HEK293 (cell line): Measurements from ENCODE around the gene ZCCHC2.

Source experiments
- CTCF ChIA-PET: fragments of 350-600 bp; formaldehyde crosslinking; extraction: SDS; loops from one replicate; lab custom pipeline; 2021; ENCODE audit warnings: antibody characterized with exemption; lab: Yijun Ruan, JAX
- POLR2A ChIA-PET: fragments of 300-600 bp; formaldehyde crosslinking; extraction: SDS; loops from one replicate; lab custom pipeline; 2020; ENCODE audit warnings: antibody characterized with exemption, inconsistent platforms; lab: Yijun Ruan, JAX
- H3K27ac ChIP-seq: fragments of 200-500 bp; sonication (Bioruptor generic); 2 replicates; pipeline ENCODE4 v1.5.1; 2014; ENCODE audit warnings: low read depth, low read length, control low read depth, inconsistent platforms; ENCODE audit errors: extremely low read depth
- H3K36me3 ChIP-seq, 2 experiments: fragments of 200-500 bp in 1 of 2; sonication (Bioruptor generic) in 1 of 2; 1 replicate in 1 of 2; 2 replicates in 1 of 2; pipeline ENCODE4 v1.5.1; 2014 to 2017; ENCODE audit warnings: inconsistent platforms in 2 of 2, low read length in 2 of 2; ENCODE audit not compliant: control insufficient read depth in 2 of 2, insufficient read depth in 1 of 2
- H3K4me1 ChIP-seq: fragments of 200-500 bp; sonication (Bioruptor generic); 2 replicates; pipeline ENCODE4 v1.5.1; 2014; ENCODE audit warnings: mild to moderate bottlenecking, low read length, inconsistent platforms; ENCODE audit not compliant: control insufficient read depth, insufficient read depth
- H3K4me3 ChIP-seq: 2 replicates; pipeline ENCODE4 v1.5.1; 2011; ENCODE audit warnings: low read depth, mild to moderate bottlenecking, control low read depth, low read length, moderate library complexity
- H3K9me3 ChIP-seq: fragments of 200-500 bp; sonication (Bioruptor generic); 2 replicates; pipeline ENCODE4 v1.5.1; 2014; ENCODE audit warnings: low read depth, low read length, inconsistent platforms; ENCODE audit not compliant: control insufficient read depth, insufficient read depth
- KLF1 ChIP-seq: fragments of 450-650 bp; formaldehyde crosslinking; IDR thresholded peaks from 2 replicates; pipeline ENCODE4 v1.5.1; 2016; ENCODE audit warnings: missing biosample characterization, missing genetic modification characterization
- PRDM1 ChIP-seq: fragments of 450-650 bp; formaldehyde crosslinking; IDR thresholded peaks from 2 replicates; pipeline ENCODE4; 2016; ENCODE audit warnings: missing biosample characterization, missing genetic modification characterization
- ZFP41 ChIP-seq: fragments of 450-650 bp; formaldehyde crosslinking; IDR thresholded peaks from 2 replicates; pipeline ENCODE4 v1.5.1; 2016; ENCODE audit warnings: missing biosample characterization, missing genetic modification characterization, borderline replicate concordance
- ZNF266 ChIP-seq: fragments of 450-650 bp; formaldehyde crosslinking; IDR thresholded peaks from 2 replicates; pipeline ENCODE4 v1.5.1; 2016; ENCODE audit warnings: missing biosample characterization, missing genetic modification characterization, low read depth
- ZNF555 ChIP-seq: fragments of 450-650 bp; formaldehyde crosslinking; conservative IDR thresholded peaks from 2 replicates; pipeline ENCODE4 v1.5.1; 2017; ENCODE audit warnings: missing biosample characterization, mild to moderate bottlenecking, missing genetic modification characterization, inconsistent platforms
- ZNF560 ChIP-seq: fragments of 450-650 bp; formaldehyde crosslinking; IDR thresholded peaks from 2 replicates; pipeline ENCODE4 v1.5.1; 2017; ENCODE audit warnings: missing biosample characterization, missing genetic modification characterization, borderline replicate concordance
- ZNF561 ChIP-seq: fragments of 450-650 bp; IDR thresholded peaks from 2 replicates; pipeline ENCODE4 v1.5.1; 2018; ENCODE audit warnings: missing biosample characterization, missing genetic modification characterization, borderline replicate concordance
- ZNF623 ChIP-seq: fragments of 450-650 bp; formaldehyde crosslinking; IDR thresholded peaks from 2 replicates; pipeline ENCODE4 v1.5.1; 2016; ENCODE audit warnings: missing biosample characterization, missing genetic modification characterization
- ZSCAN16 ChIP-seq: fragments of 450-650 bp; formaldehyde crosslinking; IDR thresholded peaks from 2 replicates; pipeline ENCODE4 v1.5.1; 2016; ENCODE audit warnings: missing biosample characterization, missing genetic modification characterization
- TF ChIP-seq, protein P1 (sequence below): fragments of 450-650 bp; formaldehyde crosslinking; IDR thresholded peaks from 2 replicates; pipeline ENCODE4 v1.5.1; 2016; ENCODE audit warnings: missing biosample characterization, missing genetic modification characterization
- TF ChIP-seq, protein P2 (sequence below): fragments of 450-650 bp; formaldehyde crosslinking; IDR thresholded peaks from 2 replicates; pipeline ENCODE4 v1.5.1; 2017; ENCODE audit warnings: missing biosample characterization, missing genetic modification characterization
- TF ChIP-seq, protein P3 (sequence below): fragments of 450-650 bp; formaldehyde crosslinking; IDR thresholded peaks from 2 replicates; pipeline ENCODE4 v1.5.1; 2016; ENCODE audit warnings: missing biosample characterization, missing genetic modification characterization
- TF ChIP-seq, protein P4 (sequence below): fragments of 450-650 bp; formaldehyde crosslinking; IDR thresholded peaks from 2 replicates; pipeline ENCODE4 v1.5.1; 2016; ENCODE audit warnings: missing biosample characterization, missing genetic modification characterization
- TF ChIP-seq, protein P5 (sequence below): fragments of 450-650 bp; formaldehyde crosslinking; IDR thresholded peaks from 2 replicates; pipeline ENCODE4 v1.5.1; 2016; ENCODE audit warnings: missing biosample characterization, missing genetic modification characterization
- TF ChIP-seq, protein P6 (sequence below): fragments of 450-650 bp; formaldehyde crosslinking; IDR thresholded peaks from 2 replicates; pipeline ENCODE4 v1.5.1; 2016; ENCODE audit warnings: missing biosample characterization, missing genetic modification characterization, borderline replicate concordance
- TF ChIP-seq, protein P7 (sequence below): fragments of 450-650 bp; formaldehyde crosslinking; IDR thresholded peaks from 2 replicates; pipeline ENCODE4 v1.5.1; 2016; ENCODE audit warnings: missing biosample characterization, missing genetic modification characterization

The ZCCHC2 gene

DNA sequence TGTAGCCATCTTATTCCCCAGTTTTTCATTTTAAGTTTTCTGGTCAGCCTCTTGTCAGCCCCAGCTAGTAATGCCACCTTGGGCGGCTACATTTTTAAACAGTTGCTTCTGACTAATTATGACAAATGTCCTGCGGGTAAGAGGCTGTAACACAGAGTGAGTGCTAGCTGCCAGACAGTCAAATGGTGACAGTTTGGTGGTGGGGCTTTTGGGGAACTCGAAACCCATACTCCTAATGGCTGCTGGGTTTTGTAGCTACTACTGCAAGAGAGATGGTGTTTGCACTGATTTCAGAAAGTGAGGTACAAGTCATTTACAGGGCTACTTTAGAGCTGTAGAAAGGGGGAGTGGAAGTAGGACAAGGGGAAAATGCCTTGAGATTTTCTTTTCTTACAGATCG is 48.2 kb downstream of the ZCCHC2 start:
- Histone ChIP-seq H3K27ac (no peak overlapping the region), H3K4me3 (no peak overlapping the region), H3K4me1 (no peaks in the 10 kb centered on the region; the same call in 1 of the 2 replicates), H3K9me3 (no peaks in the 10 kb centered on the region), H3K36me3 (peaks cover 37 to 61% of the 10 kb centered on the region in 2 experiments)
- ChIA-PET CTCF (interaction anchor here (0.7 to 1.8 kb wide), 4 partner anchors 13 to 407 kb away, joined by 4 to 10 read pairs (median 6); no protein-coding TSS in a partner anchor), POLR2A (interaction anchor here (0.6 kb wide), 1 partner anchor 77 kb away, joined by 3 read pairs; no protein-coding TSS in a partner anchor)
- TF ChIP-seq, protein P1, sequence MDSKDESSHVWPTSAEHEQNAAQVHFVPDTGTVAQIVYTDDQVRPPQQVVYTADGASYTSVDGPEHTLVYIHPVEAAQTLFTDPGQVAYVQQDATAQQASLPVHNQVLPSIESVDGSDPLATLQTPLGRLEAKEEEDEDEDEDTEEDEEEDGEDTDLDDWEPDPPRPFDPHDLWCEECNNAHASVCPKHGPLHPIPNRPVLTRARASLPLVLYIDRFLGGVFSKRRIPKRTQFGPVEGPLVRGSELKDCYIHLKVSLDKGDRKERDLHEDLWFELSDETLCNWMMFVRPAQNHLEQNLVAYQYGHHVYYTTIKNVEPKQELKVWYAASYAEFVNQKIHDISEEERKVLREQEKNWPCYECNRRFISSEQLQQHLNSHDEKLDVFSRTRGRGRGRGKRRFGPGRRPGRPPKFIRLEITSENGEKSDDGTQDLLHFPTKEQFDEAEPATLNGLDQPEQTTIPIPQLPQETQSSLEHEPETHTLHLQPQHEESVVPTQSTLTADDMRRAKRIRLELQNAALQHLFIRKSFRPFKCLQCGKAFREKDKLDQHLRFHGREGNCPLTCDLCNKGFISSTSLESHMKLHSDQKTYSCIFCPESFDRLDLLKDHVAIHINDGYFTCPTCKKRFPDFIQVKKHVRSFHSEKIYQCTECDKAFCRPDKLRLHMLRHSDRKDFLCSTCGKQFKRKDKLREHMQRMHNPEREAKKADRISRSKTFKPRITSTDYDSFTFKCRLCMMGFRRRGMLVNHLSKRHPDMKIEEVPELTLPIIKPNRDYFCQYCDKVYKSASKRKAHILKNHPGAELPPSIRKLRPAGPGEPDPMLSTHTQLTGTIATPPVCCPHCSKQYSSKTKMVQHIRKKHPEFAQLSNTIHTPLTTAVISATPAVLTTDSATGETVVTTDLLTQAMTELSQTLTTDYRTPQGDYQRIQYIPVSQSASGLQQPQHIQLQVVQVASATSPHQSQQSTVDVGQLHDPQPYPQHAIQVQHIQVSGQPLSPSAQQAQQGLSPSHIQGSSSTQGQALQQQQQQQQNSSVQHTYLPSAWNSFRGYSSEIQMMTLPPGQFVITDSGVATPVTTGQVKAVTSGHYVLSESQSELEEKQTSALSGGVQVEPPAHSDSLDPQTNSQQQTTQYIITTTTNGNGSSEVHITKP (tag by site-specific recombination) = no peak
- TF ChIP-seq, protein P2, sequence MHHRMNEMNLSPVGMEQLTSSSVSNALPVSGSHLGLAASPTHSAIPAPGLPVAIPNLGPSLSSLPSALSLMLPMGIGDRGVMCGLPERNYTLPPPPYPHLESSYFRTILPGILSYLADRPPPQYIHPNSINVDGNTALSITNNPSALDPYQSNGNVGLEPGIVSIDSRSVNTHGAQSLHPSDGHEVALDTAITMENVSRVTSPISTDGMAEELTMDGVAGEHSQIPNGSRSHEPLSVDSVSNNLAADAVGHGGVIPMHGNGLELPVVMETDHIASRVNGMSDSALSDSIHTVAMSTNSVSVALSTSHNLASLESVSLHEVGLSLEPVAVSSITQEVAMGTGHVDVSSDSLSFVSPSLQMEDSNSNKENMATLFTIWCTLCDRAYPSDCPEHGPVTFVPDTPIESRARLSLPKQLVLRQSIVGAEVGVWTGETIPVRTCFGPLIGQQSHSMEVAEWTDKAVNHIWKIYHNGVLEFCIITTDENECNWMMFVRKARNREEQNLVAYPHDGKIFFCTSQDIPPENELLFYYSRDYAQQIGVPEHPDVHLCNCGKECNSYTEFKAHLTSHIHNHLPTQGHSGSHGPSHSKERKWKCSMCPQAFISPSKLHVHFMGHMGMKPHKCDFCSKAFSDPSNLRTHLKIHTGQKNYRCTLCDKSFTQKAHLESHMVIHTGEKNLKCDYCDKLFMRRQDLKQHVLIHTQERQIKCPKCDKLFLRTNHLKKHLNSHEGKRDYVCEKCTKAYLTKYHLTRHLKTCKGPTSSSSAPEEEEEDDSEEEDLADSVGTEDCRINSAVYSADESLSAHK (tag by site-specific recombination) = peak; percentile 56

DNA sequence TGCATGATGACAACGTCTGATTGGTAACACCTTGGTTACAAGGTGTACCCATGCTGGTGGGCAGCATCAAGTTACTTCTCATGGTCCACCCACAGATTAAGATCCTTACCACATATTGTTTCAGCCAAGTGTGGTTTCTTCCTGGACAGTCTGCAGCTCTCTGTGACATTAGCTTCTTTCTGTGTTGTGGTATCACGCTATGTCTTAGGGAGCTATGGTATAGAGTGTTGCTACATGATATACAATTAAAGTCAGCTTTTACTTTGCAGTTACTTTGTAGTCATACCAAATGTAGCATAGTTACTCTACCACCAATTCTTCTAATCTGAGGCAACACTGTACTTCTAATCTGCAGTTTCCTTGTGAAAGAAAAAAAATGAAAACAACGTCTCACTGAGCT is 48.8 kb downstream of the ZCCHC2 start:
- Histone ChIP-seq H3K9me3 (no peaks in the 10 kb centered on the region), H3K27ac (no peak overlapping the region), H3K36me3 (peaks cover 32 to 55% of the 10 kb centered on the region in 2 experiments), H3K4me3 (no peak overlapping the region), H3K4me1 (no peaks in the 10 kb centered on the region; the same call in 1 of the 2 replicates)
- POLR2A ChIA-PET = no interaction called here
- CTCF ChIA-PET = interaction anchor here (0.6 to 1.8 kb wide), 5 partner anchors 10 to 387 kb away, joined by 3 to 10 read pairs (median 5); no protein-coding TSS in a partner anchor
- TF ChIP-seq ZFP41 (tag by site-specific recombination) = no peak
- no peak for TF ChIP-seq PRDM1
- TF ChIP-seq, protein P3, sequence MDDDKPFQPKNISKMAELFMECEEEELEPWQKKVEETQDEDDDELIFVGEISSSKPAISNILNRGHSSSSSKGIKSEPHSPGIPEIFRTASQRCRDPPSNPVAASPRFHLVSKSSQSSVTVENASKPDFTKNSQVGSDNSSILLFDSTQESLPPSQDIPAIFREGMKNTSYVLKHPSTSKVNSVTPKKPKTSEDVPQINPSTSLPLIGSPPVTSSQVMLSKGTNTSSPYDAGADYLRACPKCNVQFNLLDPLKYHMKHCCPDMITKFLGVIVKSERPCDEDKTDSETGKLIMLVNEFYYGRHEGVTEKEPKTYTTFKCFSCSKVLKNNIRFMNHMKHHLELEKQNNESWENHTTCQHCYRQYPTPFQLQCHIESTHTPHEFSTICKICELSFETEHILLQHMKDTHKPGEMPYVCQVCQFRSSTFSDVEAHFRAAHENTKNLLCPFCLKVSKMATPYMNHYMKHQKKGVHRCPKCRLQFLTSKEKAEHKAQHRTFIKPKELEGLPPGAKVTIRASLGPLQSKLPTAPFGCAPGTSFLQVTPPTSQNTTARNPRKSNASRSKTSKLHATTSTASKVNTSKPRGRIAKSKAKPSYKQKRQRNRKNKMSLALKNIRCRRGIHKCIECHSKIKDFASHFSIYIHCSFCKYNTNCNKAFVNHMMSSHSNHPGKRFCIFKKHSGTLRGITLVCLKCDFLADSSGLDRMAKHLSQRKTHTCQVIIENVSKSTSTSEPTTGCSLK = no peak
- TF ChIP-seq ZNF555 (tag by site-specific recombination) = no peak
- TF ChIP-seq, protein P4, sequence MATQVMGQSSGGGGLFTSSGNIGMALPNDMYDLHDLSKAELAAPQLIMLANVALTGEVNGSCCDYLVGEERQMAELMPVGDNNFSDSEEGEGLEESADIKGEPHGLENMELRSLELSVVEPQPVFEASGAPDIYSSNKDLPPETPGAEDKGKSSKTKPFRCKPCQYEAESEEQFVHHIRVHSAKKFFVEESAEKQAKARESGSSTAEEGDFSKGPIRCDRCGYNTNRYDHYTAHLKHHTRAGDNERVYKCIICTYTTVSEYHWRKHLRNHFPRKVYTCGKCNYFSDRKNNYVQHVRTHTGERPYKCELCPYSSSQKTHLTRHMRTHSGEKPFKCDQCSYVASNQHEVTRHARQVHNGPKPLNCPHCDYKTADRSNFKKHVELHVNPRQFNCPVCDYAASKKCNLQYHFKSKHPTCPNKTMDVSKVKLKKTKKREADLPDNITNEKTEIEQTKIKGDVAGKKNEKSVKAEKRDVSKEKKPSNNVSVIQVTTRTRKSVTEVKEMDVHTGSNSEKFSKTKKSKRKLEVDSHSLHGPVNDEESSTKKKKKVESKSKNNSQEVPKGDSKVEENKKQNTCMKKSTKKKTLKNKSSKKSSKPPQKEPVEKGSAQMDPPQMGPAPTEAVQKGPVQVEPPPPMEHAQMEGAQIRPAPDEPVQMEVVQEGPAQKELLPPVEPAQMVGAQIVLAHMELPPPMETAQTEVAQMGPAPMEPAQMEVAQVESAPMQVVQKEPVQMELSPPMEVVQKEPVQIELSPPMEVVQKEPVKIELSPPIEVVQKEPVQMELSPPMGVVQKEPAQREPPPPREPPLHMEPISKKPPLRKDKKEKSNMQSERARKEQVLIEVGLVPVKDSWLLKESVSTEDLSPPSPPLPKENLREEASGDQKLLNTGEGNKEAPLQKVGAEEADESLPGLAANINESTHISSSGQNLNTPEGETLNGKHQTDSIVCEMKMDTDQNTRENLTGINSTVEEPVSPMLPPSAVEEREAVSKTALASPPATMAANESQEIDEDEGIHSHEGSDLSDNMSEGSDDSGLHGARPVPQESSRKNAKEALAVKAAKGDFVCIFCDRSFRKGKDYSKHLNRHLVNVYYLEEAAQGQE (tag by site-specific recombination) = no peak
- TF ChIP-seq, protein P5, sequence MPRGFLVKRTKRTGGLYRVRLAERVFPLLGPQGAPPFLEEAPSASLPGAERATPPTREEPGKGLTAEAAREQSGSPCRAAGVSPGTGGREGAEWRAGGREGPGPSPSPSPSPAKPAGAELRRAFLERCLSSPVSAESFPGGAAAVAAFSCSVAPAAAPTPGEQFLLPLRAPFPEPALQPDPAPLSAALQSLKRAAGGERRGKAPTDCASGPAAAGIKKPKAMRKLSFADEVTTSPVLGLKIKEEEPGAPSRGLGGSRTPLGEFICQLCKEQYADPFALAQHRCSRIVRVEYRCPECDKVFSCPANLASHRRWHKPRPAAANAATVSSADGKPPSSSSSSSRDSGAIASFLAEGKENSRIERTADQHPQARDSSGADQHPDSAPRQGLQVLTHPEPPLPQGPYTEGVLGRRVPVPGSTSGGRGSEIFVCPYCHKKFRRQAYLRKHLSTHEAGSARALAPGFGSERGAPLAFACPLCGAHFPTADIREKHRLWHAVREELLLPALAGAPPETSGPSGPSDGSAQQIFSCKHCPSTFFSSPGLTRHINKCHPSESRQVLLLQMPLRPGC (tag by site-specific recombination) = no peak
- TF ChIP-seq, protein P6, sequence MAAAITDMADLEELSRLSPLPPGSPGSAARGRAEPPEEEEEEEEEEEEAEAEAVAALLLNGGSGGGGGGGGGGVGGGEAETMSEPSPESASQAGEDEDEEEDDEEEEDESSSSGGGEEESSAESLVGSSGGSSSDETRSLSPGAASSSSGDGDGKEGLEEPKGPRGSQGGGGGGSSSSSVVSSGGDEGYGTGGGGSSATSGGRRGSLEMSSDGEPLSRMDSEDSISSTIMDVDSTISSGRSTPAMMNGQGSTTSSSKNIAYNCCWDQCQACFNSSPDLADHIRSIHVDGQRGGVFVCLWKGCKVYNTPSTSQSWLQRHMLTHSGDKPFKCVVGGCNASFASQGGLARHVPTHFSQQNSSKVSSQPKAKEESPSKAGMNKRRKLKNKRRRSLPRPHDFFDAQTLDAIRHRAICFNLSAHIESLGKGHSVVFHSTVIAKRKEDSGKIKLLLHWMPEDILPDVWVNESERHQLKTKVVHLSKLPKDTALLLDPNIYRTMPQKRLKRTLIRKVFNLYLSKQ (tag by site-specific recombination) = no peak
- TF ChIP-seq ZNF266 (tag by site-specific recombination) = no peak
- no peak for TF ChIP-seq ZNF560 (tag by site-specific recombination)
- no peak for TF ChIP-seq ZNF623
- TF ChIP-seq ZNF561 (tag by site-specific recombination) = no peak
- TF ChIP-seq KLF1 (tag by site-specific recombination) = no peak
- TF ChIP-seq, protein P7, sequence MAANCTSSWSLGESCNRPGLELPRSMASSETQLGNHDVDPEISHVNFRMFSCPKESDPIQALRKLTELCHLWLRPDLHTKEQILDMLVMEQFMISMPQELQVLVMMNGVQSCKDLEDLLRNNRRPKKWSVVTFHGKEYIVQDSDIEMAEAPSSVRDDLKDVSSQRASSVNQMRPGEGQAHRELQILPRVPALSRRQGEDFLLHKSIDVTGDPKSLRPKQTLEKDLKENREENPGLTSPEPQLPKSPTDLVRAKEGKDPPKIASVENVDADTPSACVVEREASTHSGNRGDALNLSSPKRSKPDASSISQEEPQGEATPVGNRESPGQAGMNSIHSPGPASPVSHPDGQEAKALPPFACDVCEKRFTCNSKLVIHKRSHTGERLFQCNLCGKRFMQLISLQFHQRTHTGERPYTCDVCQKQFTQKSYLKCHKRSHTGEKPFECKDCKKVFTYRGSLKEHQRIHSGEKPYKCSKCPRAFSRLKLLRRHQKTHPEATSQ (tag by site-specific recombination) = no peak
- no peak for TF ChIP-seq ZSCAN16
